GM18861 (cell line): ENCODE data around the gene ZNF629.

Source experiments
- ATAC-seq: cut with Tn5 transposase; IDR thresholded peaks from one replicate; pipeline ENCODE4 v1.9.1; 2021; ENCODE audit not compliant: unreplicated experiment

ZNF629 gene

GRCh38 chr16:30786115-30786935 is 680 bp downstream of the ZNF629 start:
- ATAC-seq, result no peak

- ATAC-seq, result no peak
These were observed 1.6 kb downstream of the ZNF629 start for GRCh38 chr16:30785126-30786106.

GRCh38 chr16:30784215-30784614 is 2.8 kb downstream of the ZNF629 start:
- no peak for ATAC-seq

- no peak for ATAC-seq
These were observed 3.5 kb downstream of the ZNF629 start for GRCh38 chr16:30783280-30784109.

GRCh38 chr16:30782486-30783279 is 4.3 kb downstream of the ZNF629 start:
- ATAC-seq, result no peak

- no peak for ATAC-seq
These were observed 6.5 kb downstream of the ZNF629 start for GRCh38 chr16:30780549-30780948.

GRCh38 chr16:30780021-30780420 is 7.0 kb downstream of the ZNF629 start:
- ATAC-seq, result no peak

GRCh38 chr16:30779596-30779995 is 7.4 kb downstream of the ZNF629 start:
- ATAC-seq, result no peak

- no peak for ATAC-seq
These were observed 8.3 kb downstream of the ZNF629 start for GRCh38 chr16:30778549-30779244.

GRCh38 chr16:30777591-30778297 is 9.3 kb downstream of the ZNF629 start:
- ATAC-seq, result no peak

- ATAC-seq, result peak; percentile 57
These were observed 11.4 kb downstream of the ZNF629 start for GRCh38 chr16:30775392-30776188.

GRCh38 chr16:30775131-30775391 is 11.9 kb downstream of the ZNF629 start:
- no peak for ATAC-seq

GRCh38 chr16:30774367-30775130 is 12.5 kb downstream of the ZNF629 start:
- ATAC-seq, result no peak

GRCh38 chr16:30773826-30774225 is 13.2 kb downstream of the ZNF629 start:
- ATAC-seq, result no peak

- no peak for ATAC-seq
These were observed 15.3 kb downstream of the ZNF629 start for GRCh38 chr16:30771726-30772125.

GRCh38 chr16:30769379-30770089 is 17.5 kb downstream of the ZNF629 start:
- ATAC-seq, result no peak

GRCh38 chr16:30768583-30769181 is 18.3 kb downstream of the ZNF629 start:
- ATAC-seq, result no peak
